MCF 10A (cell line): ENCODE measurements around the gene ARHGAP10. TPM values are rescaled to one million over a fixed set of nuclear protein-coding genes. Genes with fewer than 3 reads are reported as not detected.

Experiments used
- BruUV-seq: library from RNA; stranded (reverse); fragments of 400-500 nt; replicated peaks from 2 replicates; lab custom pipeline; 2021; lab: Mats Ljungman, UMichigan
- CTCF ChIA-PET: fragments of 300-600 bp; sonication (Branson Sonifier 250); formaldehyde crosslinking; extraction: SDS; loops from one replicate; lab custom pipeline; 2021; ENCODE audit warnings: antibody characterized with exemption, inconsistent platforms; lab: Yijun Ruan, JAX
- POLR2A ChIA-PET: fragments of 300-600, 350-650 bp; sonication (Branson Sonifier 250); formaldehyde crosslinking; extraction: SDS; loops from one replicate; lab custom pipeline; 2020; ENCODE audit warnings: antibody characterized with exemption, inconsistent platforms; lab: Yijun Ruan, JAX
- DNase-seq: peaks from one replicate; pipeline ENCODE4 v3.0.0-alpha.2; 2018; ENCODE audit not compliant: unreplicated experiment
- H3K27ac Mint-ChIP-seq: one replicate; pipeline ENCODE4 v1.8.0; 2022; ENCODE audit warnings: mild to moderate bottlenecking, low read depth, mixed read lengths; ENCODE audit not compliant: unreplicated experiment
- H3K27me3 Mint-ChIP-seq: one replicate; pipeline ENCODE4 v1.8.0; 2022; ENCODE audit warnings: mixed read lengths; ENCODE audit not compliant: insufficient read depth, unreplicated experiment
- H3K36me3 Mint-ChIP-seq: one replicate; pipeline ENCODE4 v1.8.0; 2022; ENCODE audit warnings: mild to moderate bottlenecking, moderate library complexity, mixed read lengths; ENCODE audit not compliant: insufficient read depth, unreplicated experiment
- H3K4me1 Mint-ChIP-seq: one replicate; pipeline ENCODE4 v1.8.0; 2022; ENCODE audit warnings: mixed read lengths; ENCODE audit not compliant: insufficient read depth, unreplicated experiment
- H3K4me3 Mint-ChIP-seq: one replicate; pipeline ENCODE4 v1.8.0; 2022; ENCODE audit warnings: mild to moderate bottlenecking, moderate library complexity, mixed read lengths; ENCODE audit not compliant: unreplicated experiment
- H3K9me3 Mint-ChIP-seq: one replicate; pipeline ENCODE4 v1.8.0; 2022; ENCODE audit warnings: mixed read lengths; ENCODE audit not compliant: unreplicated experiment
- intact Hi-C: fragments of 100-400 bp; cut with micrococcal nuclease; formaldehyde crosslinking; loops from 2 replicates; pipeline ENCODE4 v1.14.1; 2022
- total RNA-seq: library from RNA; stranded (reverse); gene quantifications from 2 replicates; pipeline ENCODE4 v1.2.3, GENCODE V29; 2022
- TF ChIP-seq, protein P1 (sequence below): fragments of 200-600 bp; IDR thresholded peaks from one replicate; pipeline ENCODE4 v1.8.0; 2022; ENCODE audit warnings: antibody characterized with exemption, mild to moderate bottlenecking; ENCODE audit not compliant: unreplicated experiment

Gene ARHGAP10
- total RNA-seq, 1 experiment from 2014 or later = 22.4 TPM

DNA sequence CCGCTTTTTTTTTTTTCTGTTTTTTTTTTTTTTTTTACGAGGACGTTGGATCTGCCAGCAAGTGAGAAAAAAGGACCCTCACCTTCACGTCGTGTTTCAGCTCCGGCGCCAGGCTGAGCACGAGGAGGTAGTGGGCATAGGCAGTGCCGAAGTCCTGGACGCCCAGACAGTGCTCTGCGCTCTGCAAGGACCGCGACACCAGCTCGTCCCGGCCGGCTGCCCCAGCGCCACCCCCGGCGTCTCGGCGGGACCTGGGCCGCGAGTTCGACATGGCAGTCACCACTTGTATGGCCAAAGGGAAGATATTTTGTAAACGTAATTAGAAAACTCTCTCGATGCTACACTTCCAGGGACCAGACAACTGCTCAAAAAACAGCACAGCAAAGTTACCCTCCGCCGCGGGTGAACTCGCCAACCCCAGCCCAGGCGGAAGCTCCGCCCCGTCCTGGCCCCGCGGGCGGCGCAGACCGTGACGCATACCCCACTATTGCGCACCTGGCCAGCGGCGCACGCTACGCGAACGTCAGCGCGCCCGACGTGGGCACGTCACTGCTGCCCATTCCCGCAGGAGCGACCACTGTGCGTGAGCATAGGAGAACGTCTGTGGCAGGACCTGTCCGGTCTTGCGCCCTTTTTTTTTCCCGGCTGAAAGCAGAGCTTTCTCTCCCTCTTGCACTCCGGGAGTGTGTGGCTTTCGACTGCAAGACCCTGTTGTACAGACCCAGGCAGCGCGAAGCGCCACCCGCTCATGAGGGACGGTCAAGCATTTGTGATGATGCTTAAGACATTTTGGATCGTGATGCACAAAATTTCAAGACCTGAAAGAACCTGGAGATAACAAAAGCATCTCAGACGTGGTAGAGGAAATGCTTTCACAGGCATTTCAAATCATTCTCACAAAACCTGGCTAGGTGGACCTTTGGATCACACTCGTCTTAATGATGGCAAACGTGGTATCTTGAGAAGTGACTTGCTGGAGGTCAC lies 47.9 kb upstream of the ARHGAP10 start, which contains the start of gene PRMT9:
TSS of gene PRMT9 (minus strand) at position 447 of the 984 bp plus-strand sequence. CDS start at position 271, 176 bp downstream.
- Mint-ChIP-seq H3K4me3 (peak within 1 kb of the TSS; percentile 88), H3K36me3 (peaks cover 10% of the 10 kb centered on the region), H3K27ac (peak within 1 kb of the TSS; percentile 89), H3K9me3 (no peaks in the 10 kb centered on the region), H3K4me1 (peaks cover 11% of the 10 kb centered on the region), H3K27me3 (no peaks in the 10 kb centered on the region)
- TF ChIP-seq, protein P1, sequence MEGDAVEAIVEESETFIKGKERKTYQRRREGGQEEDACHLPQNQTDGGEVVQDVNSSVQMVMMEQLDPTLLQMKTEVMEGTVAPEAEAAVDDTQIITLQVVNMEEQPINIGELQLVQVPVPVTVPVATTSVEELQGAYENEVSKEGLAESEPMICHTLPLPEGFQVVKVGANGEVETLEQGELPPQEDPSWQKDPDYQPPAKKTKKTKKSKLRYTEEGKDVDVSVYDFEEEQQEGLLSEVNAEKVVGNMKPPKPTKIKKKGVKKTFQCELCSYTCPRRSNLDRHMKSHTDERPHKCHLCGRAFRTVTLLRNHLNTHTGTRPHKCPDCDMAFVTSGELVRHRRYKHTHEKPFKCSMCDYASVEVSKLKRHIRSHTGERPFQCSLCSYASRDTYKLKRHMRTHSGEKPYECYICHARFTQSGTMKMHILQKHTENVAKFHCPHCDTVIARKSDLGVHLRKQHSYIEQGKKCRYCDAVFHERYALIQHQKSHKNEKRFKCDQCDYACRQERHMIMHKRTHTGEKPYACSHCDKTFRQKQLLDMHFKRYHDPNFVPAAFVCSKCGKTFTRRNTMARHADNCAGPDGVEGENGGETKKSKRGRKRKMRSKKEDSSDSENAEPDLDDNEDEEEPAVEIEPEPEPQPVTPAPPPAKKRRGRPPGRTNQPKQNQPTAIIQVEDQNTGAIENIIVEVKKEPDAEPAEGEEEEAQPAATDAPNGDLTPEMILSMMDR = no peak
- ChIA-PET CTCF (interaction anchor here (0.6 to 2.1 kb wide), 6 partner anchors 22 to 182 kb away, joined by 3 to 19 read pairs (median 4); no protein-coding TSS in a partner anchor), POLR2A (interaction anchor here (0.6 to 2.9 kb wide), 29 partner anchors 9 to 1274 kb away, joined by 3 to 48 read pairs (median 4); partner anchors contain the start of genes ARHGAP10 and TMEM184C)
- peak; percentile 87 for DNase-seq
- BruUV-seq = TSS peak; percentile 89
- intact Hi-C loops = no loop called here

DNA sequence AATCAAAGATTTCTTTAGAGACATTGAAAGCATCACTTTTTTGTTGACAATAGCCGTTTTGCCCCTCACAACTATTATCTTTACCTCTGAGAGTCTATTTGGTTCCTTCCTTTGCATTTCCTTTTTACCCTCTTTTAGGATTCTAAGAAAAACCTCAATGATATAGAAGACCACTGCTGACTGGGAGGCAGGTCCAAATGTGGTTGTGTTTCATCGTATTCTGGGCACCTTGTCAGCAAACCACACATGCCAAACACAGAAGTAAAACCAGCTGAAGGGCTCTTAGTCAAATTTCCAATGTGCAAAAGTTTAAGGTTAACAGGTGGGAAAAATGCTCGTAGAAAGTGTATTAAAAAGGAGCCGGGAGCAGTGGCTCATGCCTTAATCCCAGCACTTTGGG lies 42.8 kb upstream of the ARHGAP10 start:
- Mint-ChIP-seq H3K27me3 (no peaks in the 10 kb centered on the region), H3K9me3 (no peaks in the 10 kb centered on the region), H3K27ac (no peak overlapping the region), H3K36me3 (peaks cover 12% of the 10 kb centered on the region), H3K4me3 (no peak overlapping the region), H3K4me1 (no peaks in the 10 kb centered on the region)
- DNase-seq = no peak
- intact Hi-C loops = no loop called here
- ChIA-PET CTCF (interaction anchor here (0.6 to 2.2 kb wide), 3 partner anchors 19 to 945 kb away, joined by 3 to 12 read pairs (median 3); no protein-coding TSS in a partner anchor), POLR2A (no interaction called here)
- TF ChIP-seq, protein P1 = no peak
- no TSS peak for BruUV-seq

DNA sequence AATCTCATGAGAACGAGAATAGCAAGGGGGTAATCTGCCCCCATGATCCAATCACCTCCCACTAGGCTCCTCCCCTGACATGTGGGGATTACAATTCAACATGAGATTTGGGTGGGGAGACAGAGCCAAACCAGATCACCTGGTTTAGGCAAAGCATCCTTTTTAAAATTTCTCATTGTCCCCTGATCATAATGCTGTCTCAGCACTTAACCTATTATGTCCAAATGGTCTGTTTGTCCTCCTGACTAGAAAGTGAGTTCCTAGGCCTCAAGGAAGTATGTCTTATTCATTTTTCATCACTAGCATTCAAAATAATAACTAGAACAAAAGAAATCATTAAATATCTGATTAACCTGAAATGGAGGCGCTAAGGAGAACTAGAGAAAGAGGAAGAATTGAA lies 40.1 kb upstream of the ARHGAP10 start:
- intact Hi-C loops = no loop called here
- BruUV-seq = no TSS peak
- TF ChIP-seq, protein P1 = no peak
- Mint-ChIP-seq H3K4me3 (no peak overlapping the region), H3K9me3 (no peaks in the 10 kb centered on the region), H3K27ac (no peak overlapping the region), H3K36me3 (peaks cover 6% of the 10 kb centered on the region), H3K4me1 (no peaks in the 10 kb centered on the region), H3K27me3 (no peaks in the 10 kb centered on the region)
- CTCF ChIA-PET = interaction anchor here (1.0 to 2.2 kb wide), 3 partner anchors 13 to 175 kb away, joined by 3 to 10 read pairs (median 3); no protein-coding TSS in a partner anchor
- POLR2A ChIA-PET = no interaction called here
- DNase-seq = no peak

DNA sequence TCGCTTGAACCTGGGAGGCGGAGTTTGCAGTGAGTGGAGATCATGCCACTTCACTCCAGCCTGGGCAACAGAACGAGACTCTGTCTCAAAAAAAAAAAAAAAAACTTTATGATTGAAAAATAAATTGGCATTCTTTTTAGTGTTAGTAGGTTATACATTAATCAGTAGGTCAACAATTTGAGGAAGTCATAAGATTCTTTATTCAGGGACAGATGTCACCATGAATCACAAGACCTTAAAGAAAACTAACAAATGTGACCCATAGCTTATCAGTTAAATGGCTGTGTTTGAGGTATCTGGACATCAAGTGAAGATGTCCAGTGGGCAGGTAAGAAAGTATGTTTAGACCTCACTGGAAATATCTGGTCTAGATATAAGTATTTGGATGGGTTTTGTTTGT lies 38.7 kb upstream of the ARHGAP10 start:
- no peak for DNase-seq
- Mint-ChIP-seq H3K27ac (no peak overlapping the region), H3K4me1 (no peaks in the 10 kb centered on the region), H3K4me3 (no peak overlapping the region), H3K36me3 (peaks cover 6% of the 10 kb centered on the region), H3K9me3 (no peaks in the 10 kb centered on the region), H3K27me3 (no peaks in the 10 kb centered on the region)
- no TSS peak for BruUV-seq
- ChIA-PET POLR2A (interaction anchor here (1.1 kb wide), 1 partner anchor 9 kb away, joined by 3 read pairs; the partner anchor contains the start of gene PRMT9), CTCF (interaction anchor here (0.6 to 2.2 kb wide), 3 partner anchors 93 to 331 kb away, joined by 3 to 10 read pairs (median 3); no protein-coding TSS in a partner anchor)
- TF ChIP-seq, protein P1 = no peak
- intact Hi-C loops = no loop called here
